AG08395 (cell line): ENCODE data around the gene FKBP4.
"Not testable (repeated sequence)": the region's sequence is repeated elsewhere in the genome, so short reads cannot be mapped to it uniquely, and the experiment has no call there.

ENCODE experiments used
- DNase-seq: peaks from one replicate; pipeline ENCODE4 v3.0.0; 2012; ENCODE audit warnings: mixed read lengths, low spot score

The FKBP4 gene, protein sequence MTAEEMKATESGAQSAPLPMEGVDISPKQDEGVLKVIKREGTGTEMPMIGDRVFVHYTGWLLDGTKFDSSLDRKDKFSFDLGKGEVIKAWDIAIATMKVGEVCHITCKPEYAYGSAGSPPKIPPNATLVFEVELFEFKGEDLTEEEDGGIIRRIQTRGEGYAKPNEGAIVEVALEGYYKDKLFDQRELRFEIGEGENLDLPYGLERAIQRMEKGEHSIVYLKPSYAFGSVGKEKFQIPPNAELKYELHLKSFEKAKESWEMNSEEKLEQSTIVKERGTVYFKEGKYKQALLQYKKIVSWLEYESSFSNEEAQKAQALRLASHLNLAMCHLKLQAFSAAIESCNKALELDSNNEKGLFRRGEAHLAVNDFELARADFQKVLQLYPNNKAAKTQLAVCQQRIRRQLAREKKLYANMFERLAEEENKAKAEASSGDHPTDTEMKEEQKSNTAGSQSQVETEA

GRCh38 chr12:2794736-2795289 lies at the start of gene FKBP4:
Gene FKBP4 (plus strand): TSS chr12:2794970. CDS start chr12:2795140, 170 bp downstream.
- peak; percentile 96 for DNase-seq

DNA sequence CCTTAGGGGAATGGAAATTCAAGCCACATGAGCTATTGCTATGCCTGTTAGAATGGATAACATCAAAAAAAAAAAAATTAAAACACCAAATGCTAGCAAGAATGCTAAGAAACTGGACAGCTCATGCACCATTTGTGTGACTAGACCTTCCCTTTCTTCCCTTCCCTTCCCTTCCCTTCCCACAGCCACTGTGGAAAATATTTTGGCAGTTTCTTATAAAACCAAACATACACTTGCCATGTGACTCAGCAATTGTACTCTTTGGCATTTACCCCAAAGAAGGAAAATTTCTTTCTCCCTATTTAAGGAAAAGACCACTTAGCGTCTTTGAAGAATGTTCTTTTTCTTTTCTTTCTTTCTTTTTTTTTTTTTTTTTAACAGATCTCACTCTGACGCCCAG lies 49.1 kb upstream of the FKBP4 start:
- DNase-seq: no peak

- no peak for DNase-seq
These were observed 45.2 kb upstream of the FKBP4 start for GRCh38 chr12:2749580-2749979.

DNA sequence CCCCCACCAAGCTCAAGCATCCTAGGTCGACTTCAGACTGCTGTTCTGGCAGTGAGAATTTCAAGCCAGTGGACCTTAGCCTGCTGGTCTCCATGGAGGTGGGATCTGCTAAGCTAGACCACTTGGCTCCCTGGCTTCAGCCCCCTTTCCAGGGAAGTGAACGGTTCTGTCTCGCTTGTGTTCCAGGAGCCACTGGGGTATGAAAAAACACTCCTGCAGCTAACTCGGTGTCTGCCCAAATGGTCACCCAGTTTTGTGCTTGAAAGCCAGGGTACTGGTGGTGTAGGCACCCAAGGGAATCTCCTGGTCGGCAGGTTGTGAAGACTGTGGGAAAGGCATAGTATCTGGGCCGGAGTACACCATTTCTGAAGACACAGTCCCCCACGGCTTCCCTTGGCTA lies 44.6 kb upstream of the FKBP4 start:
- DNase-seq: no peak

DNA sequence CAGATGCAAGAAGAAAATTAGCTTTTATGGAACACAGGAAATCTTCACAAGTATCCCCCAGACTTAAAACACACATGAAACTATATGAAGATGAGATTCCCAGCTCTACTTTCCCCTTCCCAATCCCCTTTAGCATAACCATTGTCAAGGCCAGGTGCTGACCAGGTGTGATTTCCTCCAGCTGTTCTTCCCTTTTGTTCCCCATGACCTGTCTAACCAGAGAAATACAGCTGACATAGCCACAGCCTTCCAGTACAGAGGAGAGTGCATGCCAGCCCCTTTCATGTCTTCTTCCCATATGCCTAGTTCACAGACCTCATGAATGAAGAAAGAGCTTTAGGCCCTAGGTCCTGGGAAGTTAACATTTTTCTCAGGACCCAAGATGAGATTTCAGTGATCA lies 43.5 kb upstream of the FKBP4 start:
- DNase-seq: no peak

DNA sequence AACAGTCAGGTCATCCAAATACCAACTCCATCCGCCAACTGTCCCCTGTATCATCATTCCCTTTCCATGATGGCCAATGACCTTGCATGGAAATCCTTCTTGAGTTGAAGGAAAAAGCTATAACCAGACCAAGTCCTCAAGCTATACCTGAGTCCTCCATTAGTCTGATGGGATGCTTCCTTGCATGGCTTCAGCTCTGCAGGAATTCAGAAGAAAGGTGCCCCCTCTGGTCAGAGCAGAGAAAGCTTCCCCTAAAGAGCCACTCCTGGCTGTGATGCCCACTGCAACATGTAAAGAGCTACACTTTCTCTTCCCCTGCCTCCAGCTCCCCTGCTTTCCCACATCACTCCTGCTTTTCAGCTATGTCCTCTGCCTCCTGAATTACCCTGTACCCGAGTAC lies 43.1 kb upstream of the FKBP4 start:
- DNase-seq: no peak

GRCh38 chr12:2752676-2753371 lies 41.9 kb upstream of the FKBP4 start:
- peak; percentile 74 for DNase-seq

DNA sequence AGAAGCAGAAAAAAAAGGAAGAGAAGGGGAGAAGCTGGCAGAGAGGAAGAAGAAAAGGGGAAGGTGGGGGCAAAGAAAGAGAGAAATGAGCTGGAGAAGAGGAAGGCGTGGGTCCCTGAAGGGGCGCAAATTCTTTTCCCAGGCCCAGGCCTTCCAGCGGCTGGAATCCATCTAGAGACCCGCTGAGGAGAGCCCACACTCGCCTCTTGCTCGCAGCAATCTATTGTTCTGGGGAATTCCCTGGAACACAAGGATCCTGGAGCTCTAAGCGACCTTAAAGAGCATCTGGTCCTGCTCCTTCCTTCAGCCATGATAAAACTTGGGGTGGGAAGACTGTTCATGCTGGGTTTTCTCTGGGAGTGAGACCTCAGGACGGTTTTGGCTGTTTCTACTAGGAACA lies 41.2 kb upstream of the FKBP4 start:
- DNase-seq: no peak

DNA sequence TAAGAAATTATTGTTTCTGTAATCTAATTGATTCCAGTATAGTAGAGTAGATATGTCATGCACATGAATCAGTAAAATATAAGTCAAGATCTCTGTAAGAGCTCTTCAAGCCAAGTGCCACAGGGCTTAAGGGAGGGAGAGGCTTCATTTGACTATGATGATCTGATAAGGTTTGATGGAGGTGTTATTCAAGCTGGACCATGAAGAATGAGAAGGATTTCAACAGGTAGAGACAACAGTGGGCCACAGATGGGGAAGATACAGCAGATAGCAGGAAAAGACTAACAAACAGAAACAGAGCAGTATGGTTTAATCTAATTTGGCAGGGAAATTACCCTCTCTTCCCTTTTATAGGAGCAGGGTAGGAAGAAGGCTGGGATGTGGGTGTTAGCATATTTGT lies 40.6 kb upstream of the FKBP4 start:
- no peak for DNase-seq

GRCh38 chr12:2756756-2757155 lies 38.0 kb upstream of the FKBP4 start:
- no peak for DNase-seq

DNA sequence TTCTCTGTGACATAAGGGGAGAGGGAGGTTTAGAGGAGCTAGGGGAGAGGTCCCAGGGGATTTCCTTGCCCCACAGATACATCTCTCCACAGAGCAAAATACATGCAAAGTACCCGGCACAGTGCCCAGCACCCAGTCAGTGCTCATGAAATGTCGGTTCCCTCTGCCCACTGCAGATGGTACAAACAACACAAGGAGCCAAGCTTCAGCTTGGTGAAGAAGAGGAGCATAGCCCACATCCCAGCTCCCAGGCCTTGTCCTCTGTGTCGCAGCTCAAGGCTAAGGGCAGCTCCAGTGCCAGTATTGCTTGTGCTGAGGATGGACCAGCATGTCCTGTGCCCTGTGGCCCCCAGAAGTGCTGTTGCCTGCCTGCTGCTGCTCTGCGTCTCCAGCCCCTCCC lies 35.0 kb upstream of the FKBP4 start:
- DNase-seq: no peak

- DNase-seq: no peak
These were observed 30.4 kb upstream of the FKBP4 start for GRCh38 chr12:2764398-2764797.

DNA sequence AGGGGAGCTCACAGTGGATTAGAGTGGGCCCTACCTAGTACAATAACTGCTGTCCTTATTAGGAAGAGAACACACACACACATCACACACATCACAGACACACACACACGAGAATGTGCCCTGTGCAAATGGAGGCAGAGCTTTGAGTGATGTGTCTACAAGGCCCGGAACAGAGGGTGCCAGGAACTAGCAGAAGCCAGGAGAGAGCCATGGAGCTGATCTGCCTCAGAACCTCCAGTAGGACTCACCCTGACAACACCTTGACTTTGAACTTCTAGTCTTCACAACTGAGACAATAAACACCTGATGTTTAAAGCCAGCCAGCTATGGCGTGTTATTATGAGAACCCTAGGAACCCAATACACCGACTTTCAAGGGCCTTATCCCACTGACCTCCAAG lies 29.7 kb upstream of the FKBP4 start:
- no peak for DNase-seq

- no peak for DNase-seq
These were observed 29.2 kb upstream of the FKBP4 start for GRCh38 chr12:2765608-2766007.

GRCh38 chr12:2768224-2768961 lies 26.4 kb upstream of the FKBP4 start:
- DNase-seq: no peak

DNA sequence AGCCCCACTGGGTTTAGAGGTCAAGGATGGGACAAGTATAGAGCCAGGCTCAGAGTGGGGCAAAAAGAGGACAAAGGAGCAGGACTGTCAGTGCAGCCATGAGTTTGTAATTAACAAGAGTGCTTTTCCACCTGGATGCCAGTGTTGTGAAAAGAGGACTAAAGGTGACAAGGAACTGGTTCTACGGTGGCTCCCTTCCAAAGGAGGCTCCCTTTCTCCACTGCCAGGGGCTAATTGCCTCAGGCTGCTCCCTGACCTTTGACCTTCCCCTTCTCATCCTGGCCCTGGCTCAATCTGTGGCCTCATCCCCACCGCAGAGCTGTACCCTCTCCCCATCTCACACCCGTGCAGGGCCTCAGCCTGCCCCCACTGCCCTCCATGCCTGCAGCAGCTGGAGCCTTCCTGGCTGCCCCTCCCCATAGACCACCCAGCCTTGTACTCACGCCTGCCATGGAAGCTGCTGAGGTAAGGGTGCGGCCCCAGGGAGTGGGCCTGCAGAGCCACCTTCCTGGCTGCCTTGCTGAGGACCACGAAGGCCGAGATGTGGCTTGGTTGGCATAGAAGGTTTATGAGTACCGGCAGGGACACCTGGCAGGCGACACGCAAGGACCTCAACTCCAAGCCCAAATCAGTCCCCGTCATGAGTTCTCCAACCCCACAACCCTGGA lies 24.8 kb upstream of the FKBP4 start:
- DNase-seq: no peak

DNA sequence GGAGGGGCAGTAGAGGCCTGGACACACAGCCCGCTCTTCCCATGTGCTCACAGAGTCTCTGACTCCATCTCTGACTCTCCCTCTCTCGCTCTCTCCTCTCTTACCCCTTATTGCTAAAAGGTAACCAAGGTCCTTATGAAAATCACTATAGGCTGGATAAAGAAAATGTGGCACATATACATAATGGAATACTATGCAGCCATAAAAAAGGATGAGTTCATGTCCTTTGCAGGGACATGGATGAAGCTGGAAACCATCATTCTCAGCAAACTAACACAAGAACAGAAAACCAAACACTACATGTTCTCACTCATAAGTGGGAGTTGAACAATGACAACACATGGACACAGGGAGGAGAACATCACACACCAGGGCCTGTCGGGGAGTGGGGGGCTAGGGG lies 24.2 kb upstream of the FKBP4 start:
- not testable (repeated sequence) for DNase-seq

- no peak for DNase-seq
These were observed 22.4 kb upstream of the FKBP4 start for GRCh38 chr12:2772370-2772769.

DNA sequence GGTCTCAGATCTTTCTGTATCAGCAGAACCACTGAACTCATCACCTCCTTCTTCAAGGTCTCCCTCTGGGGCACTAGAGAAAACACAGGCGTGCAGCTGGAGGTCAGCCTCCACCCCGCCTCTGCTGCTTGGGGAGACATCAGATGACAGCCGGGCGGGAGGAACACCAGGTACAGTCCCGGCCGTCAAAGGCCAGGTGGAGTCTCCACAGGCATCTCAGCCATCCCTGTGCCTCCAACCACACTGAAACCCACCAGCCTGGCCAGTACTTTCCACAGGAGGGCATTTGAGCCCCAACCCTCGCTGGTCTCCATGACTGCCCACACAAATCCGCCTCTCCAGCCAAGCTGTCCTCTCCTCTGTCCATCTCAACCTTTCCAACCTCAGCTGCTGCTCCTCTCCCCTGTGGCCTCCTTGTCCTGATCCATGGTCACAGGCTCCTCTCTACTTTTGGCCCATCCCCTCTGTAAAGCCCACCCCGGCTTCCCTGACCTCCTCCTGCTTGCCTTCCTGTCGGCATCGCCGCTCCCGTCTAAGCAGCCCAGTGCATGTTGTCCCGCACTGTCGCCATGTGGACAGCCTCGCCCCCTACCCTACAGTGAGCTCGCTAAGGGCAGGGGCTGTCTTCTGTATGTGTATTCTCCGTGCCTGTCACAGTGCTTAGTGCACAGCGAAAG lies 21.4 kb upstream of the FKBP4 start:
- no peak for DNase-seq

- DNase-seq: no peak
These were observed 19.3 kb upstream of the FKBP4 start for GRCh38 chr12:2775431-2775830.

GRCh38 chr12:2776129-2776806 lies 18.5 kb upstream of the FKBP4 start:
- no peak for DNase-seq
